ENCODE measurements around the gene EFNA5.

EFNA5 gene

DNA sequence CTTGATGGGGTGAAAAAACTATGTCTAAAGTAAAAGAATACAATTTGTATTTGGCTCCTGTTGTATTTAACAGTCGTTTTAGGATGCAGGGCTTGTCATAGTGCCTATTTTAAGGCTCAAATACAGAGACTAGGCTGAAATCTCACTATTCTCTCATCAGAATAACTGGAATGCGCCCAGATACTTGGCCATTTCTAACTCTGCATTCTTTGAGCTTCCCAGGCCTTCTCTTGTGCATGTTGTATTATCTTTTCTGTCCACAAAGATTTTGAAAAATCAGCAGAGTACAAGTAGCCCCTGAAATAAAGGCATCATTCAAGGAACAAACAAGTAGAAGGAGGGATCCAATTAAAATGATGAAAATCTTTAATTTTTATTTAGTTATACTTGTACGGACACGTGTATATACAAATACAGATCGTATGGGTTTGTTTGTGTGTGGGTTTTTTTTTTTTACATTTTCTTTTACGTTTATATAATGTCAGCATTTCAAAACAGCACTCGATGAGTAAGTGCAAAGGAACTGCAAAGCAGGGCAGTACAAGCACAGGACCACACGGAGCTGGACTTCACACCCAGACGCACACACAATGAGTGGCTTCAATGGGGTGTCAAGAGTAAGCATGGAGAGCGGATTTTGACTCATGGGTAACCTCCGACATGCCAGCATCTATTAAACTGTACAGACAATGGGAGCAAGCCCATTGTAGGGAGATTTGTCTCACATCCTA is 294.0 kb downstream of the EFNA5 start:
- no peak overlapping the region for H3K4me3 ChIP-seq (ENCODE audit: low read depth, low read length)
- in situ Hi-C loops (cut with HindIII; ENCODE audit: low sequenced_read_pairs), result loop anchor here (5.0 kb wide), 1 partner anchor 96 kb away; no protein-coding TSS in a partner anchor
- TF ChIP-seq, protein P1, sequence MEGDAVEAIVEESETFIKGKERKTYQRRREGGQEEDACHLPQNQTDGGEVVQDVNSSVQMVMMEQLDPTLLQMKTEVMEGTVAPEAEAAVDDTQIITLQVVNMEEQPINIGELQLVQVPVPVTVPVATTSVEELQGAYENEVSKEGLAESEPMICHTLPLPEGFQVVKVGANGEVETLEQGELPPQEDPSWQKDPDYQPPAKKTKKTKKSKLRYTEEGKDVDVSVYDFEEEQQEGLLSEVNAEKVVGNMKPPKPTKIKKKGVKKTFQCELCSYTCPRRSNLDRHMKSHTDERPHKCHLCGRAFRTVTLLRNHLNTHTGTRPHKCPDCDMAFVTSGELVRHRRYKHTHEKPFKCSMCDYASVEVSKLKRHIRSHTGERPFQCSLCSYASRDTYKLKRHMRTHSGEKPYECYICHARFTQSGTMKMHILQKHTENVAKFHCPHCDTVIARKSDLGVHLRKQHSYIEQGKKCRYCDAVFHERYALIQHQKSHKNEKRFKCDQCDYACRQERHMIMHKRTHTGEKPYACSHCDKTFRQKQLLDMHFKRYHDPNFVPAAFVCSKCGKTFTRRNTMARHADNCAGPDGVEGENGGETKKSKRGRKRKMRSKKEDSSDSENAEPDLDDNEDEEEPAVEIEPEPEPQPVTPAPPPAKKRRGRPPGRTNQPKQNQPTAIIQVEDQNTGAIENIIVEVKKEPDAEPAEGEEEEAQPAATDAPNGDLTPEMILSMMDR (IDR thresholded peaks at IDR 0.05; ENCODE audit: low read depth, low read length, missing control alignments), result no peak
- no peak for DNase-seq (ENCODE audit: low read depth)

DNA sequence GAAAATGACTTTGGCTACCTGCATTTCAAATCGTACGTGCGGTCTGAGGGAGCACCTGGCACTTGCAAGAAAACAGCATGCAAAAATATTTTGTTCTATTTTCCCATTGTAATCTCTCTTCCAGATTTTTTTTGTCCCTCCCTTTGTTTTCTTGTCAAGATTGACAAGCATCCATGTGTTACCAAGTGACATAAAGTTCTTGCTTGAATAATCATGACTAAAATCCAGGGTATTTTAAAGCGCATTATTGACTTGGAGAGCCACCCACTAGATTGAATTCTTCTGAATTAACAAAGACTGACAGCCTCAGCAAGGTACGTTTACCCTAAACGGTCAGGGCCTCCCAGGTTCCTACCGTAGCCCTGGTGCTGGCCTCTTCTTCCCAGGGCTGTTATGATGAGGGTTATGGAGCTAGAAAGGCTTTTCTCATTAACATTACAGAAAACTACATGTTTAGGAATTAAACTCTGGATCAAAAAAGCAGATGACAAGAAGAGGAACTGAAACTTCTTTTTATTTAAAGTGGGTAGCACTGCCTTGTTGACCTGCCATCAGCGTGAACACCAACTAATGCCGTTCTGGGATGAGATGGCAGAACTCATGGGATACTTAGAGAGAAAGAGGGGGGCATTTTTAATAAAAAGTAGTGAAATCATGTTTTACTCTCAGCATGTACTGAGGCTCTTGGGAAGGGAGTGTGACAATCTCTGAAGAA is 297.0 kb downstream of the EFNA5 start:
- TF ChIP-seq, protein P1 (IDR thresholded peaks at IDR 0.05; ENCODE audit: low read depth, low read length, missing control alignments), result no peak
- in situ Hi-C loops (cut with HindIII; ENCODE audit: low sequenced_read_pairs), result no loop called here

DNA sequence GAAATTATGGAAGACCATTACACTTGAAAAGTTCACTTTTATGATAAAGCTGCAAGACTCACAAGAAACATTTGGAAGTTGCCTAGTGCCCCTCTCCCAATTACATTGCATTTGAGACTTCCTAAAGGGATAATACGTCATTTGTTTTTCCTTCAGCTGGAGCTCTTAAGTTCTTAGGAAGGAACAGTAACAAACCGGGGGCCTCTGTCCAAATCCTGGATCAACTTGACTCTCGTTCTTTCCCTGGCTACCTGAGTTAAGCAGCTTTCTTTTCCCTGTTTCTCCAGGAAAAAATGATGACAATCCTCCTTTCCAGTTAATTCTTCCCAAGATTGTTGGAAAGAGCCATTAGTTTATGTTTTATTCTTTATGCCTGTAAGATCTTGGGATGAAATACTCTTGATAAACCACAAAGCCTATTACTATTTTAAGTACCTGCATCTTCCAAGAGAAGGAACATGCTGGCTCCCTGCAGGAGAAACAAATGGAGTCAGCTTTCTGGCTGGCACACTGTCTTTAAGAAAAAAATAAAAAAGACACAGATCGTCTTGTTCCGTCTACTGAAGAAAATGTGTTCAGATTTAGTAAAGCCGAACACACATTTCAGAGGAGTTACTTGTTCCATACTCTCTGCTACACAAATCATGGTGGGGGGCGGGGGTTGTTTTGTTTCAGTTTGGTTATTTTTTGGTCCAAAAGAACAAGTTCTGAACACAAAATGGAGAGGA is 297.9 kb downstream of the EFNA5 start:
- no peak for DNase-seq (ENCODE audit: low read depth)
- TF ChIP-seq, protein P1 (IDR thresholded peaks at IDR 0.05; ENCODE audit: low read depth, low read length, missing control alignments), result no peak
- in situ Hi-C loops (cut with HindIII; ENCODE audit: low sequenced_read_pairs), result no loop called here
- no peak overlapping the region for H3K4me3 ChIP-seq (ENCODE audit: low read depth, low read length)

More for the DNA sequence above, 297.0 kb downstream of the EFNA5 start:
- no peak for DNase-seq (ENCODE audit: low read depth)
- H3K4me3 ChIP-seq (ENCODE audit: low read depth, low read length), result no peak overlapping the region

DNA sequence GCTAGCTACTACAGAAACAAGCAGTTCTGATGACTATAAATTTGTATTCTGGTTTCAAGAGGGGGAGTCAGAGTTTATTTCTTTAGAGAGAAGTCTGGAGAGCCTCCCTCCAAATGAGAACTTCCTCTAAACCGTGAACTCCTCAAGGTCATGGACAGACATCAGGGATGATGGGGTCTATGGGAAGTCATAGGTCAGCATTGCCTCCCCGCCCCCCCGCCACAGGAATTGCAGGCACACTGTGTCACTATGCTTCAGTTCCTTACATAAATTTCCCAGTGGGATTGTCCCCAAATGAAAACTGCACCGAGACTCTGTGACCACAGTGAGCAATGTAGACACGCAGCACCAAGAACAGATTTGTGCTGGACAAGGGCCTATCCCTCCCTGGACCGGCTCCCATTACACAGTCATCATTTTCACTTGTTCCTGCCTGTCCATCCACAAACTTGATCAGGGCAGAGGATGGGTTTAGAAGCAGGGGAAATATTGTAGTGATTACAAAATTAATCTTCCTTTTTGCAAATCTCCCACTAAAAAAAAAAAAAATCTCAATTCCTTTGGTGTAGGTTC is 300.3 kb downstream of the EFNA5 start:
- TF ChIP-seq, protein P1 (IDR thresholded peaks at IDR 0.05; ENCODE audit: low read depth, low read length, missing control alignments), result no peak
- in situ Hi-C loops (cut with HindIII; ENCODE audit: low sequenced_read_pairs), result no loop called here
- no peak for DNase-seq (ENCODE audit: low read depth)
- H3K4me3 ChIP-seq (ENCODE audit: low read depth, low read length), result no peak overlapping the region

DNA sequence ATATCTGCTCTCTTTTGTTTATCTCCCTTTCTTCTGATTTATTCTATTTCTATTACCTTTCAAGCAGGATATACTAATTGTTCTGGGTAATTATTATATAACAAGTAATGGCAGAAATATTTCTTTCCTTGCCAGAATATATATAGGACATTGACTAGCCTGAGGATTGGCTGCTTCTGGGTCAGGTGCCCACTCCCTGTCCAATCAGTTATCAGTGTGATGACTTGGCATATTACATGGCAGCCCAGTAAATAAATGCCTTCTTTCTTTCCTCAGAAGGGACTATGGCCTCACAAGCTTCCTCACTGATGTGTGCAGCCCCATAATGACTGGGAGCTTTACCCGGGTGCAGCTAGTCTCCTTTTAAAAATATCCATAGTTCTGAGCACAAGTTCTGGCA is 301.1 kb downstream of the EFNA5 start:
- TF ChIP-seq, protein P1 (IDR thresholded peaks at IDR 0.05; ENCODE audit: low read depth, low read length, missing control alignments), result no peak
- no peak for DNase-seq (ENCODE audit: low read depth)
- in situ Hi-C loops (cut with HindIII; ENCODE audit: low sequenced_read_pairs), result no loop called here
- no peak overlapping the region for H3K4me3 ChIP-seq (ENCODE audit: low read depth, low read length)

DNA sequence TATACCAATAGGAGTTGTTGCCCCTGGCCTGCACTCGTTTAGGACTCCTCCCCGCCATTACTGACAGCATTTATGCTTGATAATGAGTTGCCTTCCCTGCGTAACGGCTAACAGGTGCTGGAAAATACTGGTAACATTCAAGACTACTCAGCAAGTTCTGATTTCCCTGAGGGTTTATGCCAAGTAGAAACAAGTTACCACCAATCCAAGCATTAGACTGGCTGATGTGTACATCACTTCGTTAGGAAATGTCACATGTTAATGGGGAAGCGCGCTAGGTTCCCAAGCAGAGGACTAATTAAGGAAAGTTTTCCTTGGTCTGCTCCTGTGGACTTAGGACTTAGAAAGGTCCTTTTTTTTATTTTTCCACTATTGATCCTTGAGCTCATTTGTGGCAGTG is 302.1 kb downstream of the EFNA5 start:
- DNase-seq (ENCODE audit: low read depth), result no peak
- in situ Hi-C loops (cut with HindIII; ENCODE audit: low sequenced_read_pairs), result no loop called here
- TF ChIP-seq, protein P1 (IDR thresholded peaks at IDR 0.05; ENCODE audit: low read depth, low read length, missing control alignments), result no peak
- no peak overlapping the region for H3K4me3 ChIP-seq (ENCODE audit: low read depth, low read length)

Measured in astrocyte of the cerebellum (primary cell).